ENCODE results near the gene KCNG1.

KCNG1 gene

GRCh38 chr20:51036827-51037531 lies 14.1 kb upstream of the KCNG1 start:
- no peak for DNase-seq (ENCODE audit: extremely low read depth, low read depth)
- no peak overlapping the region for H3K4me3 ChIP-seq (replicated peaks; ENCODE audit: low read depth, low read length)
- TF ChIP-seq, protein P1, sequence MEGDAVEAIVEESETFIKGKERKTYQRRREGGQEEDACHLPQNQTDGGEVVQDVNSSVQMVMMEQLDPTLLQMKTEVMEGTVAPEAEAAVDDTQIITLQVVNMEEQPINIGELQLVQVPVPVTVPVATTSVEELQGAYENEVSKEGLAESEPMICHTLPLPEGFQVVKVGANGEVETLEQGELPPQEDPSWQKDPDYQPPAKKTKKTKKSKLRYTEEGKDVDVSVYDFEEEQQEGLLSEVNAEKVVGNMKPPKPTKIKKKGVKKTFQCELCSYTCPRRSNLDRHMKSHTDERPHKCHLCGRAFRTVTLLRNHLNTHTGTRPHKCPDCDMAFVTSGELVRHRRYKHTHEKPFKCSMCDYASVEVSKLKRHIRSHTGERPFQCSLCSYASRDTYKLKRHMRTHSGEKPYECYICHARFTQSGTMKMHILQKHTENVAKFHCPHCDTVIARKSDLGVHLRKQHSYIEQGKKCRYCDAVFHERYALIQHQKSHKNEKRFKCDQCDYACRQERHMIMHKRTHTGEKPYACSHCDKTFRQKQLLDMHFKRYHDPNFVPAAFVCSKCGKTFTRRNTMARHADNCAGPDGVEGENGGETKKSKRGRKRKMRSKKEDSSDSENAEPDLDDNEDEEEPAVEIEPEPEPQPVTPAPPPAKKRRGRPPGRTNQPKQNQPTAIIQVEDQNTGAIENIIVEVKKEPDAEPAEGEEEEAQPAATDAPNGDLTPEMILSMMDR (IDR thresholded peaks at IDR 0.05; ENCODE audit: low read depth, low read length, missing control alignments), result no peak

DNA sequence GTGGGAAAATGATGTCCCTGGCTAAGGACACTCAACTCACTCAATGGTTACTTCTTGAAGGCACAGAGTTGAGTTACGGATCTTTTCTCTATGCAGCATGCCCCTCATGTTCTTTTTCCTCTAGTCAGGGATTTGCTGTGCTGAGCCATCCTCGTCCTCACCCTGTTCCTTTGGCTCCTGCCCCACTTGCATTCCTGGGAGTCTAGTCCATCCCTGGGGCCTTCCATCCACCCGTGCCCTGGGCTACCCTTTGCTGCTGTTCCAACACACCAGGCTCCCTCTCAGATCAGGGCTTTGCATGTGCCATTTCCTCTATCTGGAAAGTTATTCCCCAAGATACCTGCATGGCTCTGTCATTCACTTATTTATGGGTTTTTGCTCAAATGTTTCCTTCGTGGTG lies 13.3 kb upstream of the KCNG1 start:
- no peak overlapping the region for H3K4me3 ChIP-seq (replicated peaks; ENCODE audit: low read depth, low read length)
- TF ChIP-seq, protein P1 (IDR thresholded peaks at IDR 0.05; ENCODE audit: low read depth, low read length, missing control alignments), result no peak
- no peak for DNase-seq (ENCODE audit: extremely low read depth, low read depth)

DNA sequence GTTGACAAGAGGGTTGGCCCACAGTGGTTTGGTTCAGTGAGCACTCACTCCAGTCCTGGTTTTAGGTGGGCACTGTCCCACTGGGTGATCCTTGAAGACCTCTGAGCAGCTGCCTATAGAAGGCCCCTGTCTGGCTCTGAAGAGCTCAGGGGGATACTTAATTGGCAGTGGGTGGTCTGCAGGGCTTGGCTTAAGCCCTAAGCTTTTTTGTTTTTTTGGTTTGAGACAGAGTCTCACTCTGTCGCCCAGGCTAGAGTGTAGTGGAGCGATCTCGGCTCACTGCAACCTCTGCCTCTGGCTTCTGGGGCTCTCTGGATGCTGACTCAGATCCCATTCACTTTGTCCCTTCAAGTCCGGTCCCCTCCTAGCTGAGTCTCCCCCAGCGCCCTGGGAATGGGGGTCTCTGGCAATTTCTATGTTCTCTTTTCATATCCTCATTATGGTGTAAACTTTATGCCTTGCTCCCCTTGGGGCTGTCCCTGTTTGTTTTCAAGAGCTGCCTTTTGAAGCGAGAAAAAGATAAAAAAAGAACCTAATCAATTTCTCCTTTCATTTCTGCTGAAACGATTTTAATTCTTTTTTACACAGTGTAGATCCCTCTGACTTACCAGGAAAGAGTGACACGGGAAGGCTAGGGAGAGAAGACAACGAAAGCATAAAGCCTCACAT lies 12.2 kb upstream of the KCNG1 start:
- TF ChIP-seq, protein P1 (IDR thresholded peaks at IDR 0.05; ENCODE audit: low read depth, low read length, missing control alignments), result no peak
- no peak overlapping the region for H3K4me3 ChIP-seq (replicated peaks; ENCODE audit: low read depth, low read length)
- no peak for DNase-seq (ENCODE audit: extremely low read depth, low read depth)

DNA sequence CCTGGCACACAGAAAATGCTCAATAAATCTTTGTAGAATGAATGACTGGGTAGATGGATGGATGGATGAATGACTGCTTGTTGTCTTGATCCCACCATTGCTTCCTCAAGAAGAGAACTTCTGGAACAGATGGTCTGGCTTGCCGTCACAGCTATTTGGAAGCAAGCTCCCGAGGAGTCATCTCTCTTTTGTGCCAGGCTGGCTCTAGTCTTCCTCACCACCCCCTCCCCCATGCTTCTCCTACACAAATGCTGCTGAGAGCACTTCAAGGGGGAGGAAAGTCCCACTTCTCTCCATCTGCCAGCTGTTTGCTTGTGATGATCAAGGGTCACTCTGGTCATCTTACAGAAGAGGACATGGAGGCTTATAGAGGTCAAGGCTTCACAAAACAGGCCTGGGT lies 11.6 kb upstream of the KCNG1 start:
- DNase-seq (ENCODE audit: extremely low read depth, low read depth), result no peak
- TF ChIP-seq, protein P1 (IDR thresholded peaks at IDR 0.05; ENCODE audit: low read depth, low read length, missing control alignments), result no peak
- no peak overlapping the region for H3K4me3 ChIP-seq (replicated peaks; ENCODE audit: low read depth, low read length)

GRCh38 chr20:51029963-51030920 lies 7.3 kb upstream of the KCNG1 start:
- H3K4me3 ChIP-seq (replicated peaks; ENCODE audit: low read depth, low read length), result no peak overlapping the region
- DNase-seq (ENCODE audit: extremely low read depth, low read depth), result no peak
- TF ChIP-seq, protein P1 (IDR thresholded peaks at IDR 0.05; ENCODE audit: low read depth, low read length, missing control alignments), result no peak

DNA sequence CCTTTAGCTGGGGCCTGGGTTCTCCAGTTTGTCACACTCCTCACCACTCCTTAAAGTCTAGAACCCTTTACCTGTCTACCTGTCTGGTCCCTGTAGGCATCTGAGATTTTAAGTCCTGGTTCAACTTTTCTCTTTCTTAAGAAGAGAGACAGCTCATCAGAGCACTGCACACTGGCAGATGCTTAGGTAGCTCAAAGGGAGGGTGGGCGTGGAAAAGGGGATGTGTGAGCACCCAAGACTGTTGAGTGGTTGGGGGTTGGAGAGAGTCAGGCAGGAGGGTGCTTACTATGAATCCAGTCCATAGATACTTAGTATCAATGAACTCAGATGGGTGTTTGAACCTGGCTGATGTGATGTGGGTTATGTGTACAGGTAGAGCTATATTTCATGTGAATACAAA lies 6.6 kb upstream of the KCNG1 start:
- TF ChIP-seq, protein P1 (IDR thresholded peaks at IDR 0.05; ENCODE audit: low read depth, low read length, missing control alignments), result no peak

More for the DNA sequence above, 6.6 kb upstream of the KCNG1 start:
- H3K4me3 ChIP-seq (replicated peaks; ENCODE audit: low read depth, low read length), result no peak overlapping the region
- no peak for DNase-seq (ENCODE audit: extremely low read depth, low read depth)

All from HFF-Myc (cell line).